ENCODE measurements around the gene C15orf62.

Gene C15orf62

DNA sequence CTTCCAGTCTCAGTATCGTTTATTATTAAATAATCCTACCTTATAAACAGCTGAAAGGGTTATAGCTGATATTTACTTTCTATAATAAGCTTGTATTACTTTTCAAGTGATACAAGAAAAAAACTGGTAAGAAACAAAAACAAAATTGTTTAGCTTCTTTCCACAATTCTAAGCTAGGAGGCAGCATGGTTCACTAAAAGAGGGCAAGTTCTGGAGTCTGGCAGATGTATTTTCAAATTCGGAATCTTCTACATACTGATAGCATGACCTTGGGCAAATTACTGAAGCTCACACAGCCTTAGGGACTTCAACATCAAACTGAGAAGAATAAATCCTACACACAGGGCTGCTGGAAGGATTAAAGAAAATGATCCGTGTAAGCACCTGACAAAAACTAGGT lies 15.4 kb downstream of the C15orf62 start:
- TF ChIP-seq ZFX (IDR thresholded peaks at IDR 0.05) = no peak
- TF ChIP-seq, protein P1, sequence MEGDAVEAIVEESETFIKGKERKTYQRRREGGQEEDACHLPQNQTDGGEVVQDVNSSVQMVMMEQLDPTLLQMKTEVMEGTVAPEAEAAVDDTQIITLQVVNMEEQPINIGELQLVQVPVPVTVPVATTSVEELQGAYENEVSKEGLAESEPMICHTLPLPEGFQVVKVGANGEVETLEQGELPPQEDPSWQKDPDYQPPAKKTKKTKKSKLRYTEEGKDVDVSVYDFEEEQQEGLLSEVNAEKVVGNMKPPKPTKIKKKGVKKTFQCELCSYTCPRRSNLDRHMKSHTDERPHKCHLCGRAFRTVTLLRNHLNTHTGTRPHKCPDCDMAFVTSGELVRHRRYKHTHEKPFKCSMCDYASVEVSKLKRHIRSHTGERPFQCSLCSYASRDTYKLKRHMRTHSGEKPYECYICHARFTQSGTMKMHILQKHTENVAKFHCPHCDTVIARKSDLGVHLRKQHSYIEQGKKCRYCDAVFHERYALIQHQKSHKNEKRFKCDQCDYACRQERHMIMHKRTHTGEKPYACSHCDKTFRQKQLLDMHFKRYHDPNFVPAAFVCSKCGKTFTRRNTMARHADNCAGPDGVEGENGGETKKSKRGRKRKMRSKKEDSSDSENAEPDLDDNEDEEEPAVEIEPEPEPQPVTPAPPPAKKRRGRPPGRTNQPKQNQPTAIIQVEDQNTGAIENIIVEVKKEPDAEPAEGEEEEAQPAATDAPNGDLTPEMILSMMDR (conservative IDR thresholded peaks at IDR 0.05) = no peak
- H3K27ac ChIP-seq = peak overlapping the region; percentile 87

DNA sequence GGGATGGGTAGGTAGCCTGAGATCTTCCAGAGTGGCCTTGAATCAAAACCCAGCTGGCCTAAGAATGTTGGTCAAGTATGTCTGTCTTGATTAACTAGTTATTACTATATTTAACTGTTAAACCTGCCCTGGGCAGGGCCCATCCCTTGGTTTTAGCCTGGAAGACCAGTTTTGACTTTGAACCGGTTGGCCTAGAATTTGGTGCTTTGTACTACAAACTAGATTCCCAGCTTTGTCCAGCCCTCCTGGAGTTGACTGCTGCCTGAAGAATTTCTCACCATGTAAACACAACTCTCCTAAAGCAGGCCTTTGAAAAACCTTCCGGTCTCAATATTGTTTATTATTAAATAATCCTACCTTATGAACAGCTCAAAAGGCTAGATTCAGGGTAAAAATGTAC lies 16.0 kb downstream of the C15orf62 start:
- H3K27ac ChIP-seq = peak overlapping the region; percentile 87
- TF ChIP-seq ZFX (IDR thresholded peaks at IDR 0.05) = no peak
- TF ChIP-seq, protein P1 (conservative IDR thresholded peaks at IDR 0.05) = no peak

GRCh38 chr15:40787344-40787841 lies 17.6 kb downstream of the C15orf62 start:
- H3K27ac ChIP-seq = peak overlapping the region; percentile 87
- TF ChIP-seq, protein P1 (conservative IDR thresholded peaks at IDR 0.05) = no peak
- TF ChIP-seq ZFX (IDR thresholded peaks at IDR 0.05) = no peak

DNA sequence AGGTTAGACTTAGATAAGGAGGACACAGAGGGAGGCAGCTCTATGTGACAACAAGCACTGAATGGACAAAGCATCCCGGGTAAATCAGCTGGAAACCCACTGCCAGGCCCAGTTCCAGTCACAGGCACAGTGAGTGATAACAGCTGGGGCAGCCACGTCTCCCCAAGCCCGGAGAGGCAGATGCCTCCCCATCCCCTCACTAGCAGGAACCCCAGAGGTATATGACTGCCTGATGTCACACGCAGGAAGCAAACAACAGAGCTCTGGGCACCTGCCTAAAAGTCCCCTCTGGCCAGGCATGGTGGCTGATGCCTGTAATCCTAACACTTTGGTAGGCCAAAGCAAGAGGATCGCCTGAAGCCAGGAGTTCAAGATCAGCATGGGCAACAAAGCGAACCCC lies 18.2 kb downstream of the C15orf62 start:
- H3K27ac ChIP-seq = peak overlapping the region; percentile 87
- TF ChIP-seq, protein P1 (conservative IDR thresholded peaks at IDR 0.05) = no peak
- TF ChIP-seq ZFX (IDR thresholded peaks at IDR 0.05) = peak; percentile 27; the same call in 1 of the 2 replicates

DNA sequence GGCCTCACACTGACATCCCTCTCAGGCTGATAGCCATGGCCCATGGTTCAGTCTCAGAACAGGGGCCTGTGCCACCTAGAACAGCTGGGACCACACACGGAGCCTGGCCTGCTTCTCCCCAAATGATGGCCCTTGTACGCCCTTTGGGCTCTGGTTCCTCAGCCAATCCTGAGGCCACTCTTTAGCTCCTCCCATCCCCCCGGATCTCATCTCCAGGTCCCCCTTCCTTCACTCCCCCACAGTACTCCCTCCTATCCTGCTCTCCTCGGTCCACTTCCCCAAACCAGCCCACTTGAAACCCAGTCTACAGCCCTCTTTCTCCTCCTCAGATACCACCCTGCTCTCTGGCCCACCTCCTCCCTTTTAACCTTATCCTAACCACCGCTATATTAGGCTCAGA lies 19.3 kb downstream of the C15orf62 start:
- H3K27ac ChIP-seq = peak overlapping the region; percentile 87

DNA sequence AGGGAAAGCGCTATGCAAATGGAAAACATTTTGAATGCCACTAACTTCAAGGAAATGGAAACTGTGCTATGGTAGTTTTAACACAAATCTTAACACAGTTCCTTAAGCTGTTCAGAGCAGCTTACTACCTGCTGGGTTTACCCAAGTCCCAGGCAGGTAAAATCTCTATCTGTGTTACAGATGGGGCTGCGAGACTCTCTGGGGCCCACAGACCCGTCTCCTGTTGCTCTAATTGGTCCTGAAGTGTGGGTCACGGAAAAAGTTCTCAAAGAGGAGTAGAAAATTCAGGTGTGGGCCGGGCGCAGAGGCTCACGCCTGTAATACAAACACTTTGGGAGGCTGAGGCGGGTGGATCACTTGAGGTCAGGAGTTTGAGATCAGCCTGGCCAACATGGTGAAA lies 20.2 kb downstream of the C15orf62 start:
- TF ChIP-seq, protein P1 (conservative IDR thresholded peaks at IDR 0.05) = no peak
- TF ChIP-seq ZFX (IDR thresholded peaks at IDR 0.05) = no peak
- no peak overlapping the region for H3K27ac ChIP-seq

More for the DNA sequence above, 19.3 kb downstream of the C15orf62 start:
- TF ChIP-seq, protein P1 (conservative IDR thresholded peaks at IDR 0.05) = no peak
- TF ChIP-seq ZFX (IDR thresholded peaks at IDR 0.05) = no peak

DNA sequence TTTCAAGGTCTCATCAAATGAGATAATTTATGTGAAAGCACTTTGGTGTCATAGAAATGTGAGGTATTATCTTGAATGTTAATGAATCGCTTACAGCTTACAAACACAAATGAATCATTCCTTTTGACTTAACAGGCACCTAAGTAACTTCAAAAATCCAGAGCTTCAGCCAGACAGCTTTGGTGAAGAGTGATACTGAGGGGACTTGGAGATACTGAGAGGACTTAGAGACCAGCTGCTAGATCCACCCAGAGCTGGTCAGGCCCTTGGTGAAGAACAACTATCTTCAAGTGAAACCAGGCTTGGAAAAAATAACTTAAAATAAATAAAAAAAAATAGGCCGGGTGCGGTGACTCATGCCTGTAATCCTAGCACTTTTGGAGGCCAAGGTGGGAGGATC lies 20.9 kb downstream of the C15orf62 start:
- TF ChIP-seq ZFX (IDR thresholded peaks at IDR 0.05) = no peak
- TF ChIP-seq, protein P1 (conservative IDR thresholded peaks at IDR 0.05) = no peak
- no peak overlapping the region for H3K27ac ChIP-seq
